Measurements from ENCODE around the gene CAB39.

DNA sequence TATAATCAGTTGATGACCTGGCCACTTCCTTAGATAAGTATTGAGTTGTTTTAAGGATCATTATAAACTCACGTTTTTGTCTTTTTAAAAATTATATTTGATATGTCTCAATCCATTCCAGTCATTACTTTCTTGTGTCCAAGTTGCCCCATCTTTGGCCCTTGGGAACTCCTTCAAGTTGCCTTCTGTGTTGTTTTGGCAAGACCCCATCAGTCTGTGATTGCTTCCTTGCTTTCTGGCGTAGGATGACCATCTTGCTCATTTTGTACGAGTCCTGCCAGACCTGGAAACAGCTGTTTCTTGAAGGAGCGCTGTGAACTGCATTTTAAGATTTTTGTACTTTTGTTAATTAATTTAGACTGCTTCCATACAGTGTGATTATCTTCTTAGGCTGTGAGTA lies 83.2 kb downstream of the CAB39 start:
- TF ChIP-seq, protein P1, sequence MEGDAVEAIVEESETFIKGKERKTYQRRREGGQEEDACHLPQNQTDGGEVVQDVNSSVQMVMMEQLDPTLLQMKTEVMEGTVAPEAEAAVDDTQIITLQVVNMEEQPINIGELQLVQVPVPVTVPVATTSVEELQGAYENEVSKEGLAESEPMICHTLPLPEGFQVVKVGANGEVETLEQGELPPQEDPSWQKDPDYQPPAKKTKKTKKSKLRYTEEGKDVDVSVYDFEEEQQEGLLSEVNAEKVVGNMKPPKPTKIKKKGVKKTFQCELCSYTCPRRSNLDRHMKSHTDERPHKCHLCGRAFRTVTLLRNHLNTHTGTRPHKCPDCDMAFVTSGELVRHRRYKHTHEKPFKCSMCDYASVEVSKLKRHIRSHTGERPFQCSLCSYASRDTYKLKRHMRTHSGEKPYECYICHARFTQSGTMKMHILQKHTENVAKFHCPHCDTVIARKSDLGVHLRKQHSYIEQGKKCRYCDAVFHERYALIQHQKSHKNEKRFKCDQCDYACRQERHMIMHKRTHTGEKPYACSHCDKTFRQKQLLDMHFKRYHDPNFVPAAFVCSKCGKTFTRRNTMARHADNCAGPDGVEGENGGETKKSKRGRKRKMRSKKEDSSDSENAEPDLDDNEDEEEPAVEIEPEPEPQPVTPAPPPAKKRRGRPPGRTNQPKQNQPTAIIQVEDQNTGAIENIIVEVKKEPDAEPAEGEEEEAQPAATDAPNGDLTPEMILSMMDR (IDR thresholded peaks at IDR 0.05; ENCODE audit: insufficient read depth, low read depth, low read length): no peak
- no peak for TF ChIP-seq EZH2 (IDR thresholded peaks at IDR 0.05; ENCODE audit: insufficient read depth, low read length)
